Erythroblast (primary cell): Measurements from ENCODE around the gene PIEZO2.

Experiments
- GATA1 ChIP-seq: IDR thresholded peaks from 2 replicates; pipeline ENCODE4 v1.6.1; 2011; ENCODE audit warnings: low read depth, mild to moderate bottlenecking, control low read depth, low read length, moderate library complexity
- POLR2A ChIP-seq: IDR thresholded peaks from 2 replicates; pipeline ENCODE4 v1.6.1; 2011; ENCODE audit warnings: mild to moderate bottlenecking, low read length

GRCh38 chr18:10791169-10791831 lies 358.1 kb downstream of the PIEZO2 start:
- TF ChIP-seq POLR2A (no peak), GATA1 (no peak)
